Fibroblast of gingiva (primary cell): ENCODE data around the gene EP400.

ENCODE experiments used
- DNase-seq: peaks from one replicate; pipeline ENCODE4 v3.0.0-alpha.2; 2011; ENCODE audit warnings: low read depth

Gene EP400

DNA sequence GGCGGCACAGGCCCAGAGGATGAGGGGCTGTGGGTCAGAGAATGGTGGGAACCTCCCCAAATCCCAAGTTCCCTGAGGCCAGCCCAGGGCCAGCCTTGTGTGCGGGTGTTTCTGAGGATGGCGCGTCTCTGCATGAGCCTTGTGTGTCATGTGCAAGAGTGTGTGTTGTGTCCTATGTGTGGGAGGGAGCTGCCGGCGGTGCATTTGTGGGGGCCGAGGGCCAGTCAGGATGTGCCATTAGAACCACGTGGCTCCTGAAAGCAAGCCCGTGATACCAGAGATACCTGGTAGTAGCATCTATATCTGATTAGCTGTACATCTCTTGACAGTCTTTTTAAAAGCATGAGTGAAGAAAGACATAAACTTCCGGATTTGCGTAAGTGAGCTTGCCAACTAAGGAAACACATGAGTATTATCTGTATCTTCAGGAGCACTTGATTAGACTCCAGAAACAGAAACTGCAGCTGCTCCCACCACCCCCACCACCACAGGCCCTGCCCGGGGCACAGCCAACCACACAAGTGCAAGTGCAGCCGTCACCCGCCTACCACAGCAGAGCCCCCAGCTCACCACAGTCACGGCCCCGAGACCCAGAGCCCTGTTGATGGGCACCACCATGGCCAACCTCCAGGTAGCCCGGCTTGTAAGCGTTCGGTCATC lies 175.2 kb downstream of the EP400 start:
- DNase-seq: no peak

- no peak for DNase-seq
Observed at GRCh38 chr12:132125736-132126135, 176.0 kb downstream of the EP400 start.

GRCh38 chr12:132127041-132127440 lies 177.3 kb downstream of the EP400 start:
- no peak for DNase-seq

DNA sequence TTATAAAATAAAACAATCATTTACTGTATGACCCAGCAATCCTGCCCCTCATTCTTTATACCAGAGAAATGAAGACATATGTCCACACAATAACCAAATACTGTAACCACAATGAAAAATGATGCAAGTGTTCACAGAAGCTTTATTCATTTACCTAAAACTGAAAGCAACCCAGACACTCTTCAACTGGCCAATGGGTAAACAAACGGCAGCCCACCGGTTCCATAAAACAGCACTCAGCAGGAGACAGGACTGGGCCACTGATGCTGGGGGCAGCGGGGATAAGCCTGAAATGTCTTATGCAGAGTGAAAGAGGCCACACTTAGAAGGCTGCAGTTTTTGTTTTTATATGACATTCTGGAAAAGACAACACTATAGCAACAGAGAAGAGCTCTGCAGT lies 179.3 kb downstream of the EP400 start:
- DNase-seq: no peak

DNA sequence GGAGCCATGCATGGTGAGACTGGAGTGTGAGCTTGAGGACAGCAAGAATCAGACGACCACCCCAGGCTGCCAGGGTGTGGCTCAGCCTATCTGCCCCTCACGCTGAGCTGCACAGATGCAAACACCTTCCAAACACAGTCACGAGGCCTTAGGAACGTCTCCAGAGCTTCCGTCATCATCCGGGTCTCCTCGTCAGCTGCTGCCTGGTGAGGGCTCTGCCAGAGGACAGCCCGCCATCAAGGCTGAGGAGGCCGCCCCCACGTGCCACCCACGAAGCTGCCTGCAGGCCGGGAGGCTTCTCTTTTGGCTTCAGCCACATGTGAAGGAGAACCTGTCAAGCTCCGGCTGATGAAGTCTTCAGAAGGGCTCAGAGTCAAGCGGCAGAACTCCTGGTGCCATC lies 180.9 kb downstream of the EP400 start:
- no peak for DNase-seq
